Stimulated activated CD8-positive, alpha-beta memory T cell treated with anti-CD3 and anti-CD28 coated beads, Interleukin-2, amount 100 ng/mL, for 1 hour (primary cell): ENCODE results near the gene NLRC5.
"Not testable (repeated sequence)": the region's sequence is repeated elsewhere in the genome, so short reads cannot be mapped to it uniquely, and the experiment has no call there.

Source experiments
- DNase-seq, 2 donors: peaks; one replicate each; pipeline ENCODE4 v3.0.0-alpha.2; 2020; ENCODE audit warnings: low read depth in 2 of 2

The NLRC5 gene

DNA sequence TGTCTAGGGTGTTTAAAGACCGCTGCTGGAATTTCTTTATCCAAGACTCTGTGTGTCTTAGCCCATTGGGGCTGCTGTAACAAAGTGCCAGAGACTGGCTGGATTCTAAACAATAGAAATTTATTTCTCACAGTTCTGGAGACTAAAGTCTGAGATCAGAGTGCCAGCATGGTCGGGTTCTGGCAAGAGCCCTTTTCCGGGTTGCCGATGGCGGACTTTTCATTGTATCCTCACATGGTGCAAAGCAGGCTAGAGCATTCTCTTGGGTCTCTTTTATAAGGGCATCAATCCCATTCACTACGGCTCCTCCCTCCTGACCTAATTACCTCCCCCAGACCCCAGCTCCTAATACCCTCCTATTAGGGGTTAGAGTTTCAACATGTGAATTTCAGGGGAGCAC is 9.5 kb downstream of the NLRC5 start:
- no peak for DNase-seq

DNA sequence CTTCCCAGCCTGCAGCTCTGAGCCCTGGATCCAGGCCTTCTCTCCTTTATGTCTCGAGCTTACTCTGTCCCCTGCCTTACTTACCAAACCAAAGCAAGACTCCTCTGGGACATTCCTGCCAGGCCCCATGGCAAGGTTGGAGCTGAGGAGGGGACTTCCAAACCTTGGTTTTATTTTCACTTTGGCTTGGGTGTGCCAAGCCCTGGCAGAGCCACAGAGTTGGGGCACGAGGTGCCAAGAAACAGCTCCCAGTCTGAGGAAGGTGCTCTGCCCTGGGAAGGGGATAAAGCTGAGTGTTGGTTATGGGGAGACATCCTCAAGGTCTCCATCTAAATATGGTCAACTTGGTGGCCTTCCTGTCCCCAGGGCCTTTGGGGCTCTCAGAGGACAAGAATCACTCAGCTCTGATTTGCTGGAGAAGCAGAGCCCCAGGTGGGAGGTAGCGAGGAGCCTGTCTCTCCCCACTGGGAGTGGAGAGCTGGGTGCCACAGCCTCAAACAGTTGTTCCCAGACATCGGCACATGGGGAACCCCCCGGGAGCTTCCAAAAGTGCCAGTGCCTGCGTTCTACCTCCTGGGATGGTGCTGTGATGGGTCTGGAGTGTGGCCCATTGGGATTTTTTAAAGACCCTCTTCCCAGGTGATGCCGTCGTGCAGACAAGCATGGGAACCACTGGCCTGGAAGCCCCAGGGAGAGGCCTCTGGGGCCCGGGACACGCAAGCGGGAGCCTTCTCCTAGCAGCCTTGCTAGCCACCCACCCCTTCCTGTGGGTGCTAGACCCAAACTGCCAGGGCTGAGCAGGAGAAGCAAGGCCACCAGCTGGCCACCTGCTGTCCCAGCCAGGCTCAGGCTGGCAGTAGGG is 10.3 kb downstream of the NLRC5 start:
- no peak for DNase-seq

DNA sequence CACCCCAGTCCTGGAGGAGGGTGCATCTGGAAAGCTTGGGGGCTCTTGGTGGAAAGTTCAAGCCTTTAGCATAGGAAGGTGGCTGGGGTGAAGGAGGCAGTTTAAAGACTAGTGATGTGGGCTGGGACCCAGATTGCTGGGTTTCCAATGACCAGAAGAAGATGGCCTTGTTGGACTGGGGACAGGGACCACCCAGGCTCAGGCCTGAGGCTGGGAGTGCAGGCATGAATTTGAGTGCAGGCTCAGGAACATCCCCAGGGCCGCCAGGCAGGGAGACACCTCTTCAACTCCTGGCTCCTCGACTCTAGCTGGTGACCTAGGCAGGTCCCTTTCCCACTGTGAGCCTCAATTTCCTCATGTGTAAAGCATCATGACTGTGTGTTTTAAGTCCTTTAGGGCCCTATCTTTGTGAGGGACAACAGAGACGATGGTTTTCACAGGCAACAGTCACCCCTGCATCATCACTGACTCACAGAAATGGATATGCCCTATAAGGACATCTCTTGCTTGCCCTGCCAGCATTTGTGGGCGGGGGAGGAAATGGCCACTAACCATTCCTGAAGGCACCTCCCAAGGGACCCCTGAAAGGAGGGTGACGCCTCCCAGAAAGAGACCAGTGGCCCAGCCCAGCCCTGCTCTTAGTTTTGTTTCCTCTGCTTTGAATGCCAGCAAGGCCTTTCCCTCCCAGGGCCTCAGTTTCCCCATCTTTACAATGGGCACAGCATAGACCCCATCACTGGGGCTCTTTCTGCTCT is 11.1 kb downstream of the NLRC5 start:
- no peak for DNase-seq

DNA sequence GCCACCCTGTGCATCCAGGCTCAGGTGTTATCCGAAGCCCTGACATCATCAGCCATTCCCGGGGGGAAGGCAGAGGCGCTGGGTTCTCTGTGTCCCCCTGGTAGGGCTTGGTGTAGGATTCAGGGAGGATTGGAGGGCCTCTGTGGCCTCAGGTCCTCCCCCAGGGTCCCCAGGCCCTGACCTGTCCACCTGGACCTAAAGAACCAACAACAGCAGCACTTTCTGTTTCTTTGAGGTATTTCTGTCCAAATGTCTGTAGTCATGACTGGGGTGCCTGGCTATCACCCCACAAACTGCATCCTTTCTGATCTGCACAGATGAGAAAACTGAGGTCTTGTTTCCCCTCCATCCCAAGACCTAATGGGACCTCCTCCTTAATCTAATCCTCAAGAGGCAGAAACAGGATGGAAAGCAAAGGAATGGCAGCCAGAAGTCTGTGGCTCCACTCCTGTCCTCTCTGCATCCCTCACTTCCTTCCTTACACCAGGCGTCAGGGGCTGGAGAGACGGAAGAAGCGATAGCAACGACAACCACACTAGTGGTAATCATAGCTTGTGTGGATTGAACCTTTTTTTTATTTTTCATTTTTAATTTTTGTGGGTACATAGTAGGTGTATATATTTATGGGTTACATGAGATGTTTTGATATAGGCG is 11.8 kb downstream of the NLRC5 start:
- DNase-seq: no peak

DNA sequence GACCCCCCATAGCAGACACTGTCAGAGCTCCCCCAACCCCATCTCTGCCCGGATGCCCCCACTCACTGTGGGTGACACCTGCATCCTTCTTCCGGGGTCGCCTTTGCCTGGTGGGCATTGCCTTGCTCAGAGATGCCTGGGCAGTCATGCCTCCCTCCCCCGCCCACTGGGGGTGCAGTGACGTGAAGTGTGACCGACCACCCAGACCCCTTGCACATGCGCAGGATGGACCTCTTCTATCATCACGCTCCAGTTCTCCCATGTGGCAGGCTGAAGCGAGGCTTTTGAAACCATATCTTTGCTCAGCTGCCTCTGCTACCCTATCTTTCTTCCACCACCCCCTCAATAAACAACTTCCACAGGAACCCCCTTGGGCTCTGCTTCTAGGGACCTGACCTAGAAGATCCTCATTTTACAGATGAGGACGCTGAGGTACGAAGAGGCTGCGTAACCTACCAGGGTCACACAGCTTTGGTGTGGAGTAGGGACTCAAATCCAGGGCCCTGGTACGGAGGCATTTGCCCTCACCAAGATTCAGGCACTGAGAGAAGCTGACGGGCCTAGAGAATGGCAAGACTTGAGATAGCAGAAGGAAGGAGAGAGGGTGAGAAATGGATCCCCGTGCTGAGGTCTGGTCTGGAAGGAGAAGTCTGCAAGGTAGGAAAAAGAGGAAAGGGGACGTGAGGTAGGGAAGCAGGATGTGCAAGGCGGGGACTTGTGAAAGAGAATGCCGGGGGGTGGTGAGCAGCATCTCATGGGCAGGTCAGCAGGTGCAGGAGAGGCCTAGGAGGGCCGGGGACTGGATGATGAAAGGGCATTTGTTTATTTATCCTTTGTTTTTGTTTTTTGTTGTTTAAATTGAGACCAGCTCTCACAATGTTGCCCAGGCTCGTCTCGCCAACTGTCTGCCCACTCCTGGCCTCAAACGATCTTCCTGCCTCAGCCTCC is 14.4 kb downstream of the NLRC5 start:
- DNase-seq: no peak

DNA sequence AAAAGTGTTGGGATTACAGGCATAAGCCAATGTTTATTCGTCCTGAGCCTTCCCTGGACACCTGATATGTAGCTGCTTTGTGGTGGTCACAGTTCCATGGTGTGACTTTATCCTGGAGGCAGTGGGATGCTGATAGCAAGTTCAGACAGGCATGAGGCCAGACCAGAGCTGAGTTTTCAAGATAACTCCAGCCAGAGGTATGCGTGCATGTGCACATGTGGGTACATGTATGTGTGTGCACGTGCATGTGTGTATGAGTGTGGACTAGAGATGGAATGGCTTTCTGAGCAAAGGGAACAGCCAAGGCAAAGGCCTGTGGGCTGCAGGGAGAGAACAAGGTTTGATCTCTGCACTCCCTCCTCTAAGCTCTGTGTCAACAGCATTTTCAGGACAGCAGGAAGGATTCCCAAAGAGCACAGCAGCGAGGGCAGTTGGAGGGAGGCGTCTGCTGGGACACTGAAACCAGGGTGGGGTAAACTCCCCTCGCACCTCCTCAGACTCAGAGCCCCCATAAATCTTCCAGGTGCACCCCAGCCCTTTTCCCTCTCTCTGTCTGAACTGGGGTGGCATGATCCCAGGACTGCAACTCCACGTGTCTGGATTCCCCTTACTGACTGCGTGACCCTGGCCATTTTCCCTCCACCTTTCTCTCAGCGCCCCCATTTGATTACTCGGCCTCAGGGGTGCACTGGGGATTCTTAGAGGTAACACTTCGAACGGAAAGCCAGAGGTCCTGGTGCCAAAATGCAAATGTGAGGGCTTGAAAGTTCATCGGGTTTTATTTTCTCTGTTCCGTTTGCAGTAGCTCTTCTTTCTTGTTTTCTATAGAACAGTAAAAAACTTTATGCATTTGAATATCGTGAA is 15.3 kb downstream of the NLRC5 start:
- DNase-seq: no peak

DNA sequence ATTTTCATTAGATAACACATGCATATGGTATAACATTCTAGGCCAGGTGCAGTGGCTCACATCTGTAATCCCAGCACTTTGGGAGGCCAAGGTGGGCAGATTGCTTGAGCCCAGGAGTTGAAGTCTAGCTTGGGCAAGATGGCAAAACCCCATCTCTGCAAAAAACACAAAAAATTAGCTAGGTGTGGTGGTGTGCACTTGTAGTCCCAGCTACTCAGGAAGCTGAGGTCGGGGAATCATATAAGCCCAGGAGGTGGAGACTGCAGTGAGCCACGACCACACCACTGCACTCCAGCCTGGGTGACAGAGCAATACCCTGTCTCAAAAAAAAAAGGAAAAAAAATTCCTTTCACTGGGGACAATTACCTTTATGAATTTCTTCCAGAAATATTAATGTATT is 16.2 kb downstream of the NLRC5 start:
- not testable (repeated sequence) for DNase-seq

DNA sequence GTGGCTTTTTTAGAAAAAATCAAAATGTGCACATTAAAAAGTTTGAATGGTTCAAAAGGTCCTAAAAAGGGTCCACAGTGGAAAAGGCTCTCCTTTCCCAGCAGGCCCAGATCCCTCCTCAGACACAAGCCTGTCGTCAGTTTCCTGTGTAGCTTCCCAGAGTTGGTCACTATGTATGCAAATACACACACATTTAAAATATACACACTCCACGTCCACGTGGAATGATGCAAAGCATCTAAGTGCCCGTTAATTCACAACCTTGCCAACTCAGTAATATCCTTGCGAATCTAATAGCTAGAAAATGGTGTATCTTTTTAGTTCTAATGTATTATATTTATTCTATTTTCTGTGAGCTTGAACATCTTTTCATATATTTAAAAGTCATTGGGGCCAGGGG is 17.7 kb downstream of the NLRC5 start:
- DNase-seq: no peak

DNA sequence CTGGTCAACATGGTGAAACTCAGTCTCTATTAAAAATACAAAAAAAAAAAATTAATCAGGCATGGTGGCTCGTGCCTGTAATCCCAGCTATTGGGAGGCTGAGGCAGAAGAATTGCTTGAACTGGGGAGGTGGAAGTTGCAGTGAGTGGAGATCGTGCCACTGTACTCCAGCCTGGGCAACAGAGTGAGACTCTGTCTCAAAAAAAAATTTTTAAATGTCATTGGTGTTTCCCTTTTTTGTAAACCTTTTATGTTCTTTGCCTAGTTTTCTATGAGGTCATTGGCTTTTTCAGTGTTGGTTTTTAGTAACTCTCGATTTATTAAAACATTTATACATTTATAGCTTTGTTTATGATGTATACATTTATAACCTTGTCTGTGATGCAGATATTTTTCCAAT is 18.2 kb downstream of the NLRC5 start:
- no peak for DNase-seq

DNA sequence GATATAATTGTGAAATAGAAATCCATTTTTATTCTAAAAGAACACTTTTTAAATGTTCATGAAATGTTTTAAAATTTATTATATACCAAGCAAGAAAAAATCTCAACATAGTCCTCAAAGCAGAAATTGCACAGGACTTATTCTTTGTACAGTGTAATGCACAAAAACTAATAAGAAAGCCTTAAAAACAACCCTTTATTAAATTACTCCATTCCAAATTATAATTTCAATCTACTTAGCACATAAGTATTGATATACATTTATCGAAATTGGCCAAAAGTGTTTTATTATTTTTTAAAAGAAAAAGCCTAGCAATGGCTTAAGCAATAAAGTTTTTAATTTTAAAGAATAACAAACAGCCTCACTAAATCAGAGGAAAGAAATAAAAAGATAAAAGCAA is 19.1 kb downstream of the NLRC5 start:
- DNase-seq: no peak

DNA sequence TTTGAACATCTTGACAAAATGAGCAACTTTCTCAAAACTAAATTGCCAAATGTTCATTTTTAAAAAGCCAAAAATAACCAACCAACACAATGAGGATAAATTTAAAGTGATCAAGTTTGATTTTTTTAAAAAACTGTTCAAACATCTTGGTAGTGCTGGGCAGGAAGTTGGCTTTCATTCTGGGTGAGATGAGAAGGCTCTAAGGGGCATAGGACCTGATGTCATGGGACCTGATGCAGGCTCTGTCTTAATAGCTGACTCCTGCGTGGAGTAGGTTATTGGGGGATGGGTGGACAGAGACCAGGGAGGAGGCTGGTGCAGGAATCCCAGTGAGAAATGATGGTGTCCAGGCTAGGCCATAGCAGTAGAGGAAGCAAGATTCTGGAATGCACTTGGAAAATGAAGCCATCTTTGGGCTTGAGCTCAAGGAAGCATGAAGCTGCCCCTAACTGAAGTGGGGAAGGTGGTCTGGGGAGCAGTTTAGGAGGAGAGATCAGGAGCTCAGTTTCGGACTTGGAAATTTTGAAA is 20.4 kb downstream of the NLRC5 start:
- no peak for DNase-seq

DNA sequence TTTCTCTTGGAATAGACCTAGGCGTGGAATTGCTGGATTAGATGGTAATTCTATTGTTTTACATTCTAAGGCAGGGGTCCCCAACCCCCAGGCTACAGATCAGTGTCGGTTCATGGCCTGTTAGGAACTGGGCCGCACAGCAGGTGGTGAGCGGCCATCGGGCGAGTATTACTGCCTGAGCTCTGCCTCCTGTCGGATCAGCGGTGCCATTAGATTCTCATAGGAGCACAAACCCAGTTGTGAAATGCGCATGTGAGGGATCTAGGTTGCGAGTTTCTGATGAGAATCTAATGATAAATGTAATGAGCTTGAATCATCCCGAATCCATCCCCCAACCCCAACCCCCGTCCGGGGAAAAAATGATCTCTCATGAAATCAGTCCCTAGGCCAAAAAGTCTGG is 23.0 kb downstream of the NLRC5 start:
- no peak for DNase-seq

DNA sequence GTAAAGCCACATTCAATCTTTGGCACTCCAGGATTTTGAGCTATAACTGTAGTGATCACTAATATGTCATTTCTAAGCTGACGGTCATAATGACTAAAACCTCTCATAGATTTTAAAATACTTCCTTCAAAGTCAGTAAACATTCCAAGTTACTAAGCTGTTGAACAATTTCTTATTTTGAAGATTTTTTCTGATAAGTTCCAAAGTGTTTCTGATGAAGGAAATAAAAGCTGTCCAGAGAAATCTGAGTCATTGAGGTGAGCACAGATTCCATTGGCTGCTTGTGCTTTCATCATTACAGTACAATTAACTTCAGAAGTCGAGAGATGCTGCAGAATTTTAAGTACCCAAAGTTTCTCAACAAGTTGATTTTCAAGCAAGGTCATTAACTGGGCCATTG is 23.9 kb downstream of the NLRC5 start:
- no peak for DNase-seq

DNA sequence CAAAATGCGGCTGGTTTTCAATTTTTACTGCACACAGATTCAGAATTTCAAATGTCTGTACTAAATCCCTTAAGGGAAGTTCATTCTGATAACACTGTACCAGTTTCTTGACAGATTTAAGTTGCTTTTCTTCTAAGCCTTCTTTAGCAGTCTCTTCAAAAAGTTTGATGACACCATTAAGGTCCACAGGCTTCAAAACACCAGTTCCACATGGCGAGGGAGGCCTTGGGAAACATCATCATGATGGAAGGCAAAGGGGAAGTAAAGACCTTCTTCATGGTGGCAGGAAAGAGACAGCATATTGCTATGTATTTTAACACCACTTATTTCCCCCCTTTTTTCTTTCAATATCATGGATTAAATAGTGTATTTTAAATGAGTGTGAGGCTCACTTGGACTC is 24.5 kb downstream of the NLRC5 start:
- no peak for DNase-seq

DNA sequence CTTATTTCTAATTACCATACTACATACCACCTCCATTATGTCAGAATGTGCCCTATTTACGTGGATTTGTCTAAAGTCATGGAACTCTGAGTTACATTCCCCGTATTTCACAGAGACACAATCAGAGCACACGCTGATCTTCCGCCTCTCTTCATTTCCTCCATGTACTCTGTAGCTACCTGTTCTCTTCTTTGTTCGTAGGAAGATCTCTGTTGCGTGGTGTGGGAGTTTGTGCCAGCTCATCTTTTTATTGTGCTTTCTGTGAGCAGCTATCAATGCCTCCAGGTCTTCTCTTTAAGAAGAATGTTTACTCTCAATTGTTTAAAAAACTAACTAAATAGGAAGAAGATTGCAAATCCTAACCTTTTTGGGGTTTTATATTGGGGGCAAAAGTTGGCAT is 26.9 kb downstream of the NLRC5 start:
- no peak for DNase-seq

DNA sequence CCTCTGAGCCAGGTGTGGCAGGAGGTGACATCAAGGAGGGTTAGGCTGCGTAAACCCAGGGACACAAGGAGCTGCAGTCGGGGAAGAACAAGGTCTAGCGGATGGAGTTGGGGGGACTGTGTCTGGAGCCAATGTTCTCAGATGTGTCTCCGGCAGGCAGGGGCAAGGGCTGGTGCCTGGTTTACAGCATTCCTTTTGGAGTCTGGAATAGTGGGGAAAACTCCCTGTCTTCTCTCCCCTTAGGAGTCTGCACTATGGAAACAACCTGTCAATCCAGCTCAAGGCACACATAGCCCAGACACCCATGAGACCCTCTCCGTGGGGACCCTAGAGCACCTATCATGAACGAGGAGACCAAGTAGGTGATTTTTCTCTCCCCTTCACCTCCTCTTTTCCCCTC is 27.5 kb downstream of the NLRC5 start:
- DNase-seq: no peak

DNA sequence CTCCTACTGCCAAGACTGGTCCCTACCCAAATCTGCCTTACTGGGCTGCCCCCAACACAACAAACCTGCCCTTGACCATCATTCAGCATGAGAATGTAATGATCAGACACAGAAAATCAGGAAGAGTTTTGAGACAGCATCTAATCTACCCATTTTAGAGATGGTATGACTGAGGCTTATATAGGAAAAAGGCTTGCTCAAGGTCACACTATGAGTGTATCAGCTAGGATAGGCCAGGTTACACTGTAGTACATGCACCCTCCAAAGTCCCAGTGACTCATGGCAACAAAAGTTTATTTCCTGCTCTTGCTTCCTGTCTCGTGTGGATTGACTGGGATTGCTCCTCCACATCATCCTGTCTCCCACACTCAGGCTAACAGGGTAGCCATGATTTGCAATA is 27.9 kb downstream of the NLRC5 start:
- no peak for DNase-seq

DNA sequence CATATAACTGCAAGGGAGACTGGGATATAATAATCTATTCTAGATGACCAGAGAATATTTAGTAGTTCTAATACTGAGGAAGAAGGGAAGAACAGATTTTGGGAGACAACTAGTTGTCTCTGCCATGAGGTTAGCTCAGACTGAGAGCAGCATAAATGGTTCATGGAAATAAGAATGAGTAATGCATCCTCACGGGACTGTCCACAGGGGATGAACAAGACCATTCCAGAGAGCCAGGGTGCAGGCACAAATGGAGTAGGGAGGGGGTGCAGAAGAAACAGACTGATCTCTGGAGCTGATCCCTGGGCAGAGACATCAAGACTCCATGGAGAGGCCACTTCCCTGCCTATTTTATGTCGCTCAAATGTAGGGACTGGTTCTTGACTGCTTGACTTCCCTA is 30.4 kb downstream of the NLRC5 start:
- no peak for DNase-seq

DNA sequence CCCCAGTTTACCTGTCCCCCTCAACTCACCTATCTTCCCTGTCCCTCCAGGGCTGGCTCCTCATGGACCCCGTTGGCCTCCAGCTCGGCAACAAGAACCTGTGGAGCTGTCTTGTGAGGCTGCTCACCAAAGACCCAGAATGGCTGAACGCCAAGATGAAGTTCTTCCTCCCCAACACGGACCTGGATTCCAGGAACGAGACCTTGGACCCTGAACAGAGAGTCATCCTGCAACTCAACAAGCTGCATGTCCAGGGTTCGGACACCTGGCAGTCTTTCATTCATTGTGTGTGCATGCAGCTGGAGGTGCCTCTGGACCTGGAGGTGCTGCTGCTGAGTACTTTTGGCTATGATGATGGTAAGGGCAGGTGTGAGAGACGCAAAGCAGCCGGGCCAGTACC is 31.3 kb downstream of the NLRC5 start:
- DNase-seq: no peak

DNA sequence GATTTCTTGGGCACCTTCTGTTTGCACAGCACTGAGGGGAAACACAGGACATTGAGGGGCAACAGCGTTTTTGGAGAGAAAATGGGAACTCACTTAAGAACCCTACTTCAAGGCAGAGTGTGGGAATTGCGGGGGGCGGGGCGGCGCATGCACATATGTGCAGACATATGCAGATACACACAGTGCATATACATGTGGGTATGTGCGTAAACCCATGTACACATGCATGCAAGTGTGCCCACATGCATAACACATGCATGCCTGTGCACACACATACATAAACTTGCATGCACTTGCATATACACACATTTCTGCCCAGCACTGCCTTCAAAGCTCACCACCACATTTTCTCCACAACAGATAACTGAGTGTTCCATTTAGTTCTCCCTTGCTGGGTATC is 32.4 kb downstream of the NLRC5 start:
- no peak for DNase-seq
